A673 (cell line): ENCODE measurements around the gene CREB5.

Source experiments
- CTCF ChIP-seq: fragments of 300-800, 200-600 bp; sonication (generic); conservative IDR thresholded peaks from 2 replicates; pipeline ENCODE4 v1.5.1; 2017; ENCODE audit warnings: low read depth, mild to moderate bottlenecking, antibody characterized with exemption, low read length, moderate library complexity, mixed read lengths
- EZH2 ChIP-seq: fragments of 200-600 bp; sonication (generic); IDR thresholded peaks from 2 replicates; pipeline ENCODE4 v1.6.1; 2017; ENCODE audit warnings: borderline replicate concordance, low read depth, mild to moderate bottlenecking, mixed read lengths, antibody characterized with exemption, low read length; ENCODE audit not compliant: poor library complexity, severe bottlenecking

- TF ChIP-seq CTCF (no peak), EZH2 (no peak)
Observed at GRCh38 chr7:28773423-28774145, 361.3 kb downstream of the CREB5 start.
